DND-41 (cell line): ENCODE measurements around the gene PTPRN2.

Experiments used
- ATAC-seq: fragments of 200-7000 bp; cut with Tn5 transposase; 3 replicates; pipeline ENCODE4 v1.9.1; 2021; ENCODE audit warnings: low read depth; ENCODE audit not compliant: insufficient read depth
- DNase-seq: peaks from one replicate; pipeline ENCODE4 v3.0.0-alpha.2; 2020
- H2AFZ ChIP-seq: 2 replicates; pipeline ENCODE4 v1.6.0; 2012; ENCODE audit warnings: low read depth, low read length
- H3K27ac ChIP-seq: 2 replicates; pipeline ENCODE4 v1.5.1; 2012; ENCODE audit warnings: low read length, inconsistent platforms
- H3K27me3 ChIP-seq: fragments of 200-600 bp; sonication (generic); 2 replicates; pipeline ENCODE4 v1.6.0; 2012; ENCODE audit warnings: low read length, mild to moderate bottlenecking, inconsistent platforms; ENCODE audit not compliant: insufficient read depth, poor library complexity
- H3K36me3 ChIP-seq: 2 replicates; pipeline ENCODE4 v1.5.1; 2012; ENCODE audit warnings: low read length, inconsistent platforms; ENCODE audit not compliant: insufficient read depth
- H3K4me1 ChIP-seq: 2 replicates; pipeline ENCODE4 v1.5.1; 2012; ENCODE audit warnings: mild to moderate bottlenecking, low read length; ENCODE audit not compliant: insufficient read depth
- H3K4me2 ChIP-seq: 2 replicates; pipeline ENCODE4 v1.6.0; 2012; ENCODE audit warnings: mild to moderate bottlenecking, moderate library complexity, low read length, inconsistent platforms; ENCODE audit not compliant: insufficient read depth
- H3K4me3 ChIP-seq, 2 experiments: fragments of 200-600 bp in 1 of 2; shearing (Covaris generic) in 1 of 2; 2 replicates each; pipeline ENCODE4 v1.5.1; 2012 to 2016; ENCODE audit warnings: inconsistent platforms in 2 of 2, low read length in 2 of 2, mild to moderate bottlenecking in 2 of 2, low read depth in 1 of 2, moderate library complexity in 1 of 2
- H3K79me2 ChIP-seq: 2 replicates; pipeline ENCODE4 v1.6.0; 2012; ENCODE audit warnings: low read length, inconsistent platforms; ENCODE audit not compliant: insufficient read depth
- H3K9ac ChIP-seq: 2 replicates; pipeline ENCODE4 v1.6.0; 2012; ENCODE audit warnings: low read depth, mild to moderate bottlenecking, inconsistent platforms, low read length, moderate library complexity
- H3K9me3 ChIP-seq: 2 replicates; pipeline ENCODE4 v1.5.1; 2012; ENCODE audit warnings: low read length, moderate library complexity, mild to moderate bottlenecking, inconsistent platforms; ENCODE audit not compliant: insufficient read depth, severe bottlenecking
- H4K20me1 ChIP-seq: 2 replicates; pipeline ENCODE4 v1.6.0; 2012; ENCODE audit warnings: low read length; ENCODE audit not compliant: insufficient read depth
- CTCF ChIP-seq: IDR thresholded peaks from 2 replicates; pipeline ENCODE4 v1.5.1; 2012; ENCODE audit warnings: borderline replicate concordance, low read length, moderate library complexity, mild to moderate bottlenecking; ENCODE audit not compliant: poor library complexity, severe bottlenecking; ENCODE audit errors: extremely low read depth
- EZH2 ChIP-seq: IDR thresholded peaks from 3 replicates; pipeline ENCODE4 v1.6.1; 2012; ENCODE audit warnings: borderline replicate concordance, low read depth, mild to moderate bottlenecking, moderate library complexity, low read length, inconsistent platforms; ENCODE audit not compliant: severe bottlenecking

PTPRN2 gene

GRCh38 chr7:158517571-158517970 is 70.1 kb downstream of the PTPRN2 start:
- Histone ChIP-seq H3K27ac (no peak overlapping the region), H2AFZ (no peak overlapping the region), H3K4me1 (no peaks in the 10 kb centered on the region), H3K4me2 (no peak overlapping the region), H3K79me2 (no peaks in the 10 kb centered on the region), H3K9ac (no peak overlapping the region), H3K4me3 (no peak overlapping the region), H3K27me3 (no peaks in the 10 kb centered on the region), H3K9me3 (peaks cover 8% of the 10 kb centered on the region), H3K36me3 (no peaks in the 10 kb centered on the region), H4K20me1 (no peaks in the 10 kb centered on the region)
- DNase-seq: no peak
- ATAC-seq: no peak
- TF ChIP-seq CTCF (no peak), EZH2 (no peak)

- no peak overlapping the region for H2AFZ ChIP-seq
- ATAC-seq: no peak
- no peak for TF ChIP-seq CTCF
- no peak for TF ChIP-seq EZH2
- H3K27me3 ChIP-seq: no peaks in the 10 kb centered on the region
- no peak overlapping the region for H3K4me2 ChIP-seq
- H3K9ac ChIP-seq: no peak overlapping the region
- no peaks in the 10 kb centered on the region for H3K79me2 ChIP-seq
- no peak overlapping the region for H3K27ac ChIP-seq
- H3K9me3 ChIP-seq: peaks cover 7% of the 10 kb centered on the region
- no peak for DNase-seq
- H4K20me1 ChIP-seq: no peaks in the 10 kb centered on the region
- H3K36me3 ChIP-seq: no peaks in the 10 kb centered on the region
- H3K4me3 ChIP-seq: no peak overlapping the region
- no peaks in the 10 kb centered on the region for H3K4me1 ChIP-seq
Observed at GRCh38 chr7:158517072-158517471, 70.6 kb downstream of the PTPRN2 start.

- Histone ChIP-seq H3K27me3 (no peaks in the 10 kb centered on the region), H3K36me3 (no peaks in the 10 kb centered on the region), H3K4me3 (no peak overlapping the region), H3K9me3 (peaks cover 9% of the 10 kb centered on the region), H3K4me1 (no peaks in the 10 kb centered on the region), H3K9ac (no peak overlapping the region), H3K27ac (no peak overlapping the region), H3K79me2 (no peaks in the 10 kb centered on the region), H2AFZ (no peak overlapping the region), H3K4me2 (no peak overlapping the region), H4K20me1 (no peaks in the 10 kb centered on the region)
- DNase-seq (no peak), ATAC-seq (no peak)
- TF ChIP-seq EZH2: no peak
- no peak for TF ChIP-seq CTCF
Observed at GRCh38 chr7:158516524-158516923, 71.1 kb downstream of the PTPRN2 start.

- H3K4me1 ChIP-seq: peaks cover 8% of the 10 kb centered on the region; the same call in 1 of the 2 replicates
- no peak for ATAC-seq
- no peak overlapping the region for H3K9ac ChIP-seq
- no peak overlapping the region for H2AFZ ChIP-seq
- H3K4me3 ChIP-seq: no peak overlapping the region
- TF ChIP-seq EZH2: no peak
- TF ChIP-seq CTCF: no peak
- no peaks in the 10 kb centered on the region for H3K79me2 ChIP-seq
- H4K20me1 ChIP-seq: no peaks in the 10 kb centered on the region
- peaks cover 13% of the 10 kb centered on the region for H3K9me3 ChIP-seq
- no peak for DNase-seq
- no peak overlapping the region for H3K27ac ChIP-seq
- no peaks in the 10 kb centered on the region for H3K36me3 ChIP-seq
- H3K27me3 ChIP-seq: no peaks in the 10 kb centered on the region
- H3K4me2 ChIP-seq: no peak overlapping the region
Observed at GRCh38 chr7:158512869-158513268, 74.8 kb downstream of the PTPRN2 start.
